SK-N-SH (cell line): ENCODE results near the gene GRM2.

Experiments used
- CTCF ChIP-seq: fragments of 200-600 bp; sonication (generic); IDR thresholded peaks from 2 replicates; pipeline ENCODE4 v1.6.1; 2017; ENCODE audit warnings: antibody characterized with exemption, mild to moderate bottlenecking, moderate library complexity
- TAF1 ChIP-seq: IDR thresholded peaks from 2 replicates; pipeline ENCODE4 v1.6.1; 2012; ENCODE audit warnings: low read depth, mild to moderate bottlenecking, low read length, moderate library complexity, borderline replicate concordance
- TCF12 ChIP-seq: IDR thresholded peaks from 2 replicates; pipeline ENCODE4 v1.4.0; 2012
- USF1 ChIP-seq: IDR thresholded peaks from 2 replicates; pipeline ENCODE4 v1.4.0; 2012; ENCODE audit warnings: low read depth, borderline replicate concordance
- TF ChIP-seq, protein P1 (sequence below): IDR thresholded peaks from 2 replicates; pipeline ENCODE4 v1.4.0; 2012; ENCODE audit warnings: low read depth

DNA sequence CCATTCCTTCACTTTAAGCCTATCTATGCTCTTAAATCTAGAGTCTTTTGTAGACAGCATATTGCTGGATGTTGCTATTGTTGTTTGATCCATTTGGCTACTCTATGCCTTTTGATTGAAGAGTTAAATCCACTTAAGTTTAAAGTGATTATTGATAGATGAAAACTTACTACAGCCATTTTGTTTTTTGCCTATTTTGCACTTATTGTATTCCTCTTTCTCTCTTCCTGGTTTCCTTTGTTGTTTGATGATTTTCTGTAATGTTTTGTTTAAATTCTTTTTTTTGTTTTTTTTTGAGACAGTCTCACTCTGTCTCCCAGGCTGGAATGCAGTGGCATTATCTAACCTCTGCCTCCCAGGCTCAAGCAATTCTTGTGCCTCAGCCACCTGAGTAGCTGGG, 52.3 kb downstream of the GRM2 start:
- TF ChIP-seq, protein P1, sequence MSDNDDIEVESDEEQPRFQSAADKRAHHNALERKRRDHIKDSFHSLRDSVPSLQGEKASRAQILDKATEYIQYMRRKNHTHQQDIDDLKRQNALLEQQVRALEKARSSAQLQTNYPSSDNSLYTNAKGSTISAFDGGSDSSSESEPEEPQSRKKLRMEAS = no peak
- no peak for TF ChIP-seq CTCF
- TF ChIP-seq TCF12 = no peak
- TF ChIP-seq TAF1 = no peak
- no peak for TF ChIP-seq USF1
